ENCODE results near the gene DYNC2I2. TPM values are rescaled to one million over a fixed set of nuclear protein-coding genes. Genes with fewer than 3 reads are reported as not detected.

The DYNC2I2 gene
- polyA plus RNA-seq, 1 of the 3 experiments (the other 2 are of a cell fraction) = 73.7 TPM

DNA sequence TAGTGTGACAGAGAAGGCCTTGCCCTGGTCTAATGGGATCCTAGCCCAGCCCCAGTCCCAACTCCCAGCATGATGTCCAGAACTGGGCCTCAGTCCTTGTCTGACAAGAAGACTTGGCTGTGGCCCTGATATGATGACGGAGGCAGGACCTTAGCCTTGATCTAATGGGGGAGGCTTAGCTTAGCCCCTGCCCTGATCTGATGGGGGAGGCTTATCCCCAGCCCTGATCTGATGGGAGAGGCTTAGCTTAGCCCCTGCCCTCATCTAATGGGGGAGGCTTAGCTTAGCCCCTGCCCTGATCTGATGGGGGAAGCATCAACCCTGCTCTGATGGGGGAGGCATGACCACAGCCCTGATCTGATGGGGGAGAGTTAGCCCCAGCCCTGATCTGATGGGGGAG is 49.4 kb upstream of the DYNC2I2 start:
- ChIA-PET CTCF (interaction anchor here (1.2 to 1.6 kb wide), 4 partner anchors 13 to 222 kb away, joined by 4 to 6 read pairs (median 6); no protein-coding TSS in a partner anchor), POLR2A (no interaction called here)
- no peak overlapping the region for H2AFZ ChIP-seq (ENCODE audit: low read depth)
- WGBS (ENCODE audit: low lambda C conversion rate) = 100% methylated on average over 1 of the region's 1 CpG
- TF ChIP-seq SIN3A (IDR thresholded peaks at IDR 0.05; ENCODE audit: borderline replicate concordance, low read depth, low read length) (no peak), RXRA (IDR thresholded peaks at IDR 0.05; ENCODE audit: borderline replicate concordance, low read depth) (no peak), TEAD4 (IDR thresholded peaks at IDR 0.05; ENCODE audit: borderline replicate concordance, insufficient read depth) (no peak)
- TF ChIP-seq, protein P1, sequence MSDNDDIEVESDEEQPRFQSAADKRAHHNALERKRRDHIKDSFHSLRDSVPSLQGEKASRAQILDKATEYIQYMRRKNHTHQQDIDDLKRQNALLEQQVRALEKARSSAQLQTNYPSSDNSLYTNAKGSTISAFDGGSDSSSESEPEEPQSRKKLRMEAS (IDR thresholded peaks at IDR 0.05; ENCODE audit: low read depth) = no peak
- H3K4me2 ChIP-seq = no peak overlapping the region
- H4K20me1 ChIP-seq (ENCODE audit: insufficient read depth) = no peaks in the 10 kb centered on the region
- no peaks in the 10 kb centered on the region for H3K79me2 ChIP-seq (ENCODE audit: insufficient read depth)
- H3K9me3 ChIP-seq = no peaks in the 10 kb centered on the region
- H3K4me3 ChIP-seq (ENCODE audit: low read depth in 2 of 2, low read length in 1 of 2) = no peak overlapping the region
- DNase-seq = no peak
- peaks cover 0 to 4% of the 10 kb centered on the region in 2 experiments; a peak in 1 of 4 replicates for H3K4me1 ChIP-seq (ENCODE audit: control insufficient read depth in 1 of 2, insufficient read depth in 2 of 2, low read depth in 1 of 2, low read length in 1 of 2)
- no peak overlapping the region for H3K27ac ChIP-seq (ENCODE audit: low read depth in 2 of 2, low read length in 1 of 2)
- H3K27me3 ChIP-seq (ENCODE audit: insufficient read depth) = no peaks in the 10 kb centered on the region
- no peaks in the 10 kb centered on the region for H3K36me3 ChIP-seq (replicated peaks in 1 of 2; ENCODE audit: control insufficient read depth in 1 of 2, insufficient read depth in 2 of 2, low read length in 1 of 2)
- H3F3A ChIP-seq (replicated peaks; ENCODE audit: insufficient read depth) = peaks cover 7% of the 10 kb centered on the region
- no peaks in the 10 kb centered on the region for H3K9me2 ChIP-seq
- H3K9ac ChIP-seq = no peak overlapping the region

DNA sequence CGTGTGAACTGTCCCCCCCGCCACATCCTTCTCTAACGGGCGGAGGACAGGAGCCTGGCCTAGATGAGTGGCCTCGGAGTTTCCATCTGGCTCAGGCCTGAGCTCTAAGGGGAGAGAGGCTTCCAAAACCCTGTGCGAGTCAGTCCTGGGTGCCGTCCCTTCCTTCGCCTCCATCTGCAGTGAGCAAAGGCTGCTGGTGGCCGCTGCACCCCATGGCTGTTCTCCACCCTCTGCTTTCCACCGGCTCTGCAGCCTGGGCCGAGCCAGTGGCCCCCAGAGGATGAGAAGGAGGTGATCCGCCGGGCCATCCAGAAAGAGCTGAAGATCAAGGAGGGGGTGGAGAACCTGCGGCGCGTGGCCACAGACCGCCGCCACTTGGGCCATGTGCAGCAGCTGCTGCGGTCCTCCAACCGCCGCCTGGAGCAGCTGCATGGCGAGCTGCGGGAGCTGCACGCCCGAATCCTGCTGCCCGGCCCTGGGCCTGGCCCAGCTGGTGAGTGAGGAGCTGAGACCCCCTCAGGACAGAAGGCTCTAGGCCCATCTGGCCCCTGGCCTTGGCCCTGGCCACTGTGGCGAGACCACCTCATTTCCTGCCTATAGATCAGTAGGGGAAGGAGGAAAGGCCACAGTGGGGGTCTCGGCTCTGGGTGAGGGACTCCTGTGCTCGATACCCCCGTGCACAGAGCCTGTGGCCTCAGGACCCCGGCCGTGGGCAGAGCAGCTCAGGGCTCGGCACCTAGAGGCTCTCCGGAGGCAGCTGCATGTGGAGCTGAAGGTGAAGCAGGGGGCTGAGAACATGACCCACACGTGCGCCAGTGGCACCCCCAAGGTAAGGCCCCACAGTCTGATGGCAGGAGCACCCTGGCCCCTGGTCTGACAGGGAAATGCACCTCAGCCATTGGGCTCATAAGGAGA is 48.7 kb upstream of the DYNC2I2 start:
- Histone ChIP-seq H3K27ac (ENCODE audit: low read depth in 2 of 2, low read length in 1 of 2) (no peak overlapping the region), H3K9me2 (no peaks in the 10 kb centered on the region), H3K36me3 (replicated peaks in 1 of 2; ENCODE audit: control insufficient read depth in 1 of 2, insufficient read depth in 2 of 2, low read length in 1 of 2) (no peaks in the 10 kb centered on the region), H3K9ac (no peak overlapping the region), H3K27me3 (ENCODE audit: insufficient read depth) (no peaks in the 10 kb centered on the region), H4K20me1 (ENCODE audit: insufficient read depth) (no peaks in the 10 kb centered on the region), H3K4me3 (ENCODE audit: low read depth in 2 of 2, low read length in 1 of 2) (no peak overlapping the region), H3F3A (replicated peaks; ENCODE audit: insufficient read depth) (peaks cover 14% of the 10 kb centered on the region), H3K4me1 (ENCODE audit: control insufficient read depth in 1 of 2, insufficient read depth in 2 of 2, low read depth in 1 of 2, low read length in 1 of 2) (peaks cover 0 to 4% of the 10 kb centered on the region in 2 experiments; a peak in 1 of 4 replicates), H3K4me2 (no peak overlapping the region), H2AFZ (ENCODE audit: low read depth) (no peak overlapping the region), H3K79me2 (ENCODE audit: insufficient read depth) (no peaks in the 10 kb centered on the region), H3K9me3 (no peaks in the 10 kb centered on the region)
- WGBS (ENCODE audit: low lambda C conversion rate) = 94% methylated on average over 14 of the region's 36 CpGs
- DNase-seq = no peak
- ChIA-PET POLR2A (no interaction called here), CTCF (interaction anchor here (1.2 to 4.0 kb wide), 5 partner anchors 13 to 223 kb away, joined by 3 to 64 read pairs (median 6); partner anchors contain the start of gene SET)
- TF ChIP-seq, protein P2, sequence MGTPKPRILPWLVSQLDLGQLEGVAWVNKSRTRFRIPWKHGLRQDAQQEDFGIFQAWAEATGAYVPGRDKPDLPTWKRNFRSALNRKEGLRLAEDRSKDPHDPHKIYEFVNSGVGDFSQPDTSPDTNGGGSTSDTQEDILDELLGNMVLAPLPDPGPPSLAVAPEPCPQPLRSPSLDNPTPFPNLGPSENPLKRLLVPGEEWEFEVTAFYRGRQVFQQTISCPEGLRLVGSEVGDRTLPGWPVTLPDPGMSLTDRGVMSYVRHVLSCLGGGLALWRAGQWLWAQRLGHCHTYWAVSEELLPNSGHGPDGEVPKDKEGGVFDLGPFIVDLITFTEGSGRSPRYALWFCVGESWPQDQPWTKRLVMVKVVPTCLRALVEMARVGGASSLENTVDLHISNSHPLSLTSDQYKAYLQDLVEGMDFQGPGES (IDR thresholded peaks at IDR 0.05; ENCODE audit: low read depth, low read length) = no peak
- TF ChIP-seq ELF1 (IDR thresholded peaks at IDR 0.05) (no peak), EP300 (IDR thresholded peaks at IDR 0.05; ENCODE audit: borderline replicate concordance in 1 of 2, low read depth in 1 of 2, low read length in 1 of 2) (no peak), TEAD4 (IDR thresholded peaks at IDR 0.05; ENCODE audit: borderline replicate concordance, insufficient read depth) (no peak), EZH2phosphoT487 (IDR thresholded peaks at IDR 0.05; ENCODE audit: borderline replicate concordance, low read depth) (no peak), RFX5 (IDR thresholded peaks at IDR 0.05; ENCODE audit: low read length) (no peak), RCOR1 (IDR thresholded peaks at IDR 0.05; ENCODE audit: low read length) (no peak), JUND (IDR thresholded peaks at IDR 0.05) (no peak), FOXM1 (IDR thresholded peaks at IDR 0.05; ENCODE audit: low read depth) (no peak), MEF2A (IDR thresholded peaks at IDR 0.05; ENCODE audit: borderline replicate concordance, low read depth) (no peak), USF1 (IDR thresholded peaks at IDR 0.05; ENCODE audit: borderline replicate concordance, low read depth) (no peak), POLR2AphosphoS5 (IDR thresholded peaks at IDR 0.05; ENCODE audit: low read depth, low read length) (no peak), SMC3 (IDR thresholded peaks at IDR 0.05; ENCODE audit: low read depth, low read length) (no peak), RXRA (IDR thresholded peaks at IDR 0.05; ENCODE audit: borderline replicate concordance, low read depth) (no peak), FOXJ3 (CRISPR knock-in tag; IDR thresholded peaks at IDR 0.05) (no peak), PBX3 (IDR thresholded peaks at IDR 0.05) (no peak)
- TF ChIP-seq, protein P1 (IDR thresholded peaks at IDR 0.05; ENCODE audit: low read depth) = no peak
- TF ChIP-seq, protein P3, sequence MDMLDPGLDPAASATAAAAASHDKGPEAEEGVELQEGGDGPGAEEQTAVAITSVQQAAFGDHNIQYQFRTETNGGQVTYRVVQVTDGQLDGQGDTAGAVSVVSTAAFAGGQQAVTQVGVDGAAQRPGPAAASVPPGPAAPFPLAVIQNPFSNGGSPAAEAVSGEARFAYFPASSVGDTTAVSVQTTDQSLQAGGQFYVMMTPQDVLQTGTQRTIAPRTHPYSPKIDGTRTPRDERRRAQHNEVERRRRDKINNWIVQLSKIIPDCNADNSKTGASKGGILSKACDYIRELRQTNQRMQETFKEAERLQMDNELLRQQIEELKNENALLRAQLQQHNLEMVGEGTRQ (IDR thresholded peaks at IDR 0.05; ENCODE audit: borderline replicate concordance, low read depth, low read length) = no peak

Data from SK-N-SH (cell line).